Endothelial cell (in vitro differentiated cells): ENCODE measurements around the gene MYO1G. TPM values are rescaled to one million over a fixed set of nuclear protein-coding genes. Genes with fewer than 3 reads are reported as not detected.
"Not testable (repeated sequence)": the region's sequence is repeated elsewhere in the genome, so short reads cannot be mapped to it uniquely, and the experiment has no call there.

ENCODE experiments used
- DNase-seq: peaks from one replicate; pipeline ENCODE4 v3.0.0; 2021; ENCODE audit warnings: low spot score
- H3K27ac Mint-ChIP-seq: one replicate; pipeline ENCODE4 v1.8.0; 2021; ENCODE audit warnings: mixed read lengths, inconsistent platforms; ENCODE audit not compliant: unreplicated experiment
- H3K27me3 Mint-ChIP-seq: one replicate; pipeline ENCODE4 v1.8.0; 2021; ENCODE audit warnings: mild to moderate bottlenecking, moderate library complexity, mixed read lengths, inconsistent platforms; ENCODE audit not compliant: unreplicated experiment
- H3K36me3 Mint-ChIP-seq: one replicate; pipeline ENCODE4 v1.8.0; 2021; ENCODE audit warnings: mild to moderate bottlenecking, low read depth, mixed read lengths, inconsistent platforms; ENCODE audit not compliant: unreplicated experiment
- H3K4me1 Mint-ChIP-seq: one replicate; pipeline ENCODE4 v1.8.0; 2021; ENCODE audit warnings: mild to moderate bottlenecking, mixed read lengths, inconsistent platforms; ENCODE audit not compliant: unreplicated experiment
- H3K4me3 Mint-ChIP-seq: one replicate; pipeline ENCODE4 v1.8.0; 2021; ENCODE audit warnings: mild to moderate bottlenecking, mixed read lengths, inconsistent platforms; ENCODE audit not compliant: unreplicated experiment
- H3K9me3 Mint-ChIP-seq: one replicate; pipeline ENCODE4 v1.8.0; 2021; ENCODE audit warnings: mixed read lengths, inconsistent platforms; ENCODE audit not compliant: unreplicated experiment
- total RNA-seq: library from RNA; stranded (reverse); fragmentation: NEBNext Ultra II Directional; extraction: Animal tissue kit (Norgen Biotek cat#: 25700); gene quantifications from one replicate; pipeline ENCODE4 v1.2.1, GENCODE V29; 2021; ENCODE audit not compliant: unreplicated experiment
- TF ChIP-seq, protein P1 (sequence below): fragments of 200-600 bp; sonication (generic); IDR thresholded peaks from one replicate; pipeline ENCODE4 v1.5.0; 2021; ENCODE audit warnings: antibody characterized with exemption; ENCODE audit not compliant: unreplicated experiment

Gene MYO1G
- total RNA-seq, 1 donor from 2014 or later: 0.13 TPM

DNA sequence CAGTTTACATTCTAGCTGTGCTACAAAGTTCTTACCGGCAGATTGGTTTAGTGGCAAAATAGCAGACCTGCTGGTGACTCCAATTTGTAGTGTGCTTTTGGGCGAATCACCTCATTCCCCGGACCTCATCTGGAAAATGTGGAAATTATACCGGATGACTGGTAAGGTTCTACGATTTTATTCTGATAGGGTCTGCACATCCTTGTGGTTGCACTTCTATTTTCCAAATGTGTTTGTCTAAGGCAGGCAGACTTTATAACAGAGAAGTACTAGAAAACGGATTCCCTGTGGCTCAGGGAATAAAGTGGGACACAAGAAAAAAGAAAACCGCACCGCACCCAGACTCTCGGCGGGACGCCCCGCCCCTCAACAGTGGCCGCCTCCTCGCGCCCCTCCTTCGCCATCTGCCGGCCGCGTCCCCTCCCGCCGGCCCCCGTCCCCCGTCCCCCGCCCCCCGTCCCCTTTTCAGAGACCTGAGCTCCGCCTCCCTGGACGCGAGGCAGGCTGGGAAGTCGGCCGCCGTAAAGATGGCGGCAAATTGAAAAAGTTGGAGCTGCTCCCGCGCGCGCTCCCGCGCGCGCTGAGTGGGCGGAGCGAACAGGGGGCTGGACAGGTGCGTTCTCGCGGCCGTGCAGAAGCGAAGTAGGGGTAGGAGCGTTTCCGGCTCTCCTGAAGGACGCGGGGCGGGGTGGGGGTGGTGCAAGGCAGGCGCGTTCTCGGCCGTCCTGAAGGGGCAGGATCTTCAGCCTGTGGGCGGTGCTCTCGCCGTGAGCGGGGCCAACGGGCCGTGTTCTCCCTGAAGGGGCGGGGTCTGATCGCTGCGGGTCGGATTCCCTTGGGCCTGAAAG, 20.7 kb upstream of the MYO1G start:
- Mint-ChIP-seq H3K9me3 (no peaks in the 10 kb centered on the region), H3K36me3 (peaks cover 4% of the 10 kb centered on the region), H3K27me3 (peaks cover 10% of the 10 kb centered on the region), H3K27ac (peak overlapping the region; percentile 86), H3K4me3 (peak overlapping the region; percentile 93), H3K4me1 (peaks cover 36% of the 10 kb centered on the region)
- TF ChIP-seq, protein P1, sequence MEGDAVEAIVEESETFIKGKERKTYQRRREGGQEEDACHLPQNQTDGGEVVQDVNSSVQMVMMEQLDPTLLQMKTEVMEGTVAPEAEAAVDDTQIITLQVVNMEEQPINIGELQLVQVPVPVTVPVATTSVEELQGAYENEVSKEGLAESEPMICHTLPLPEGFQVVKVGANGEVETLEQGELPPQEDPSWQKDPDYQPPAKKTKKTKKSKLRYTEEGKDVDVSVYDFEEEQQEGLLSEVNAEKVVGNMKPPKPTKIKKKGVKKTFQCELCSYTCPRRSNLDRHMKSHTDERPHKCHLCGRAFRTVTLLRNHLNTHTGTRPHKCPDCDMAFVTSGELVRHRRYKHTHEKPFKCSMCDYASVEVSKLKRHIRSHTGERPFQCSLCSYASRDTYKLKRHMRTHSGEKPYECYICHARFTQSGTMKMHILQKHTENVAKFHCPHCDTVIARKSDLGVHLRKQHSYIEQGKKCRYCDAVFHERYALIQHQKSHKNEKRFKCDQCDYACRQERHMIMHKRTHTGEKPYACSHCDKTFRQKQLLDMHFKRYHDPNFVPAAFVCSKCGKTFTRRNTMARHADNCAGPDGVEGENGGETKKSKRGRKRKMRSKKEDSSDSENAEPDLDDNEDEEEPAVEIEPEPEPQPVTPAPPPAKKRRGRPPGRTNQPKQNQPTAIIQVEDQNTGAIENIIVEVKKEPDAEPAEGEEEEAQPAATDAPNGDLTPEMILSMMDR: no peak
- peak; percentile 99 for DNase-seq

DNA sequence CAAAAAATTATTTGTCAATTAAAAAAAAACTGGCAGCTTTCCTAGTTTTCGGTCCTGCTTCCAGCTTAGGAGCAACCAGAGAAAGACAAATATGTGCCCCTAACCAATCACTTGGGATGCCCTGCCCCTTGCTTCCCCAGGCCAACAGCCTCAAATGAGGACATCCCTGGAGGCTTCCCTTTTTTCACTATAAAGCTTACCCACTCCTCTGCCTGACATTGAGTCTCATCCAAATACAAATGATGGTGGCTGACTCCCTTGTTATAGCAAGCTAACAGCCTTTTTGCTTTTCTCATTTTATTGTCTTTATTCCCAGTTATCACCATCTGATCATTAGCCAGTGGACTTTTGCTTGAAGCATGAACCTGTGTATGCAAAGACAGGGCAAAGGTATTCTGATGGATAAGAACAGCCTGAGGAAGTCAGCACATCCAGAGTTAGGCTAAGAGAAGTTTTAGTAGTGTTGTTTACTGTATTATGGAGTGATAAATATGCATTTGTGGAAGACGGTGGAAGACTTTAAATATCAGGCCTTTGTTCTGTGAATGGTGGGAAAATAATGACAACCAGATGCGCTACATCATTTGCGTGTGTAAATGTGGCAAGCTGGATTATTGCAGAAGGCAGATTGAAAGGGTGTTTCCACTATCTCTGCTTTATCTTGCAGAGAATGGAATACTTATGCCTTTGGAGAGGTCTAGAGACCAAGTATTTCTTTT, 19.5 kb upstream of the MYO1G start:
- no peak for DNase-seq
- H3K9me3 Mint-ChIP-seq: no peaks in the 10 kb centered on the region
- peaks cover 42% of the 10 kb centered on the region for H3K4me1 Mint-ChIP-seq
- H3K27ac Mint-ChIP-seq: peak overlapping the region; percentile 20
- H3K36me3 Mint-ChIP-seq: peaks cover 4% of the 10 kb centered on the region
- TF ChIP-seq, protein P1: no peak
- peak overlapping the region; percentile 93 for H3K4me3 Mint-ChIP-seq
- H3K27me3 Mint-ChIP-seq: peaks cover 8% of the 10 kb centered on the region

DNA sequence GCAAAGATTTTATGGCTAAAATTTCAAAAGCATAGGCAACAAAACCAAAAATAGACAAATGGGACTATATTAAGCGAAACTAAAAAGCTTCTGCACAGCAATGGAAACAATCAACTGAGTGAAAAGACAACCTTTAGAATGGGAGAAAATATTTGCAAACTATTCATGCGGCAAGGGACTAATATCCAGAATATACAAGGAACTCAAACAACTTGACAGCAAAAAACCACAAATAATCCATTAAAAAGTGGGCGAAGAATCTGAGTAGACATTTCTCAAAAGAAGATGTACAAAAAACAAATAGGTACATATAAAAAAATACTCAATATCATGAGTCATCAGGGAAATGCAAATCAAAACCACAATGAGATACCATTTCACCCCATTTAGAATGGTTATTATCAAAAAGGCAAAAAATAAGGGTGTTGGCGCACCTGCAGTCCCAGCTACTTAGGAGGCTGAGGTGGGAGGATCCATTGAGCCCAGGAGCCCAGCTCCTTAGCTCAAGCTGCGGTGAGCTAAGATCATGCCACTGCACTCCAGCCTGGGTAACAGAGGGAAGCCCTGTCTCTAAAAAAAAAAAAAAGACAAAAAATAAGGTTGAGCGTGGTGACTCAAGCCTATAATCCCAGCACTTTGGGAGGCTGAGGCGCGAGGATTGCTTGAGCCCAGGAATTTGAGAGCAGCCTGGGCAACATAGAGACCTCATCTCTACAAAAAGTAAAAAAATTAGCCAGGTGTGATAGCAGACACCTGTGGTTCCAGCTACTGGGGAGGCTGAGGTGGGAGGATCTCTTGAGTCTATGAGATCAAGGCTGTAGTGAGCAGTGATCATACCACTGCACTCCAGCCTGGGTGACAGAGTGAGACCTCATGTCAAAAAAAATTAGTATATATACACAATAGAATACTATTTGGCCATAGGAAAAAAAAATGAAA, 17.0 kb upstream of the MYO1G start:
- peaks cover 40% of the 10 kb centered on the region for H3K4me1 Mint-ChIP-seq
- no peaks in the 10 kb centered on the region for H3K9me3 Mint-ChIP-seq
- TF ChIP-seq, protein P1: no peak
- H3K27ac Mint-ChIP-seq: peak overlapping the region; percentile 99
- peaks cover 4% of the 10 kb centered on the region for H3K36me3 Mint-ChIP-seq
- peak overlapping the region; percentile 12 for H3K4me3 Mint-ChIP-seq
- H3K27me3 Mint-ChIP-seq: peaks cover 8% of the 10 kb centered on the region
- no peak for DNase-seq

DNA sequence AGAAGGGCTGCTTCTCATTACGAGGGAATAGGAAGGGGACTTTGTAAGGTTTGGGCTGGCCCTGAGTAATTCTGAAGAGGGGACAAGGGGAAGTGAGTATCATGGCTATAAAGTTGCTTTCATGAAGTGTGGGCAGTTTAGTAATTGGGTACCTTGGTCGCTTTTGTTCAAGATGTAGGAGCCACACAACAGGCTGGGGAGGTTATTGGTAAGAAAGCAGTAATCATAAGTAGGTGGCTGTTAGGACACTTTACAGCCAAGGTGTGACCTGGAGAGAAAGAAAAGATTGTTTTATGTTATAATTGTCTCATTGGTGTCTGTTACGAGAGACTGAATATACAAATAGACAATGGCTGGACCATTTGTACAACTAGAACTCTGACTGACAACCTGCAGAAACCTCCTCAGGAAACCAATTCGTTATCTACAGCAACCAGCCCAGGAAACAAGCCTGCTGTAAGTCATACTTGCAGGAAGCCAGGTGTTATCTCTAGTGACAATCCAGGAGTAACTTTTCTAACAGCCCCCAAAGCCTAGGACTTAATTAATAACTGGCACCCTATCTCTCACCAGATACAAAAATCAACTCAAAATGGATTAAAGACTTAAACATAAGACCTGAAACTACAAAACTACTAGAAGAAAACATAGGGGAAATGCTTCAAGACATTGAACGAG, 16.2 kb upstream of the MYO1G start:
- H3K36me3 Mint-ChIP-seq: peaks cover 4% of the 10 kb centered on the region

DNA sequence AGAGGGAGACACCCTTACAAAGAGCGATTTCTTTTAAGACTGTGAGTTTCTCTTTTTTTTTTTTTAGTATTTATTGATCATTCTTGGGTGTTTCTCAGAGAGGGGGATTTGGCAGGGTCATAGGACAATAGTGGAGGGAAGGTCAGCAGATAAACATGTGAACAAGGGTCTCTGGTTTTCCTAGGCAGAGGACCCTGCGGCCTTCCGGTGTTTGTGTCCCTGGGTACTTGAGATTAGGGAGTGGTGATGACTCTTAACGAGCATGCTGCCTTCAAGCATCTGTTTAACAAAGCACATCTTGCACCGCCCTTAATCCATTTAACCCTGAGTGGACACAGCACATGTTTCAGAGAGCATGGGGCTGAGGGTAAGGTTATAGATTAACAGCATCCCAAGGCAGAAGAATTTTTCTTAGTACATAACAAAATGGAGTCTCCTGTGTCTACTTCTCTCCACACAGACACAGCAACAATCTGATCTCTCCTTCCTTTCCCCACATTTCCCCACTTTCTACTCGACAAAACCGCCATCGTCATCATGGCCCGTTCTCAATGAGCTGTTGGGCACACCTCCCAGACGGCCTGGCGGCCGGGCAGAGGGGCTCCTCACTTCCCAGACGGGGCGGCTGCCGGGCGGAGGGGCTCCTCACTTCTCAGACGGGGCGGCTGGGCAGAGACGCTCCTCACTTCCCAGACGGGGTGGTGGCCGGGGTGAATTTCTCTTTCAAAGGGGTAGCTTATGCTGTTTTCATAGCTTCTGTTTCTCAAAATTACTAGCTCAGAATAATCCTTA, 13.4 kb upstream of the MYO1G start:
- Mint-ChIP-seq H3K4me1 (peaks cover 42% of the 10 kb centered on the region), H3K4me3 (peak overlapping the region; percentile 18), H3K27me3 (peaks cover 12% of the 10 kb centered on the region)
- not testable (repeated sequence) for H3K36me3 Mint-ChIP-seq, H3K27ac Mint-ChIP-seq, DNase-seq, H3K9me3 Mint-ChIP-seq

More for the DNA sequence above, 16.2 kb upstream of the MYO1G start:
- peaks cover 40% of the 10 kb centered on the region for H3K4me1 Mint-ChIP-seq
- peaks cover 8% of the 10 kb centered on the region for H3K27me3 Mint-ChIP-seq
- peak overlapping the region; percentile 12 for H3K4me3 Mint-ChIP-seq
- no peaks in the 10 kb centered on the region for H3K9me3 Mint-ChIP-seq
- peak overlapping the region; percentile 99 for H3K27ac Mint-ChIP-seq
- TF ChIP-seq, protein P1: no peak
- DNase-seq: peak; percentile 51
